WTC11 (cell line): ENCODE results near the gene PCED1A. TPM values are rescaled to one million over a fixed set of nuclear protein-coding genes. Genes with fewer than 3 reads are reported as not detected.

Source experiments
- ATAC-seq: fragments of 200-7000 bp; cut with Tn5 transposase; 2 replicates; pipeline ENCODE4 v1.10.0; 2021; ENCODE audit warnings: mild to moderate bottlenecking, moderate library complexity
- CTCF ChIA-PET: fragments of 300-600 bp; sonication (Branson Sonifier 250); formaldehyde crosslinking; loops from one replicate; lab custom pipeline; 2021; ENCODE audit warnings: antibody characterized with exemption; lab: Charles Lee
- POLR2A ChIA-PET: fragments of 350-600 bp; sonication (Branson Sonifier 250); formaldehyde crosslinking; loops from one replicate; lab custom pipeline; 2021; ENCODE audit warnings: antibody characterized with exemption; lab: Charles Lee
- DNase-seq: peaks from one replicate; pipeline ENCODE4 v3.0.0; 2021; ENCODE audit warnings: low spot score
- H3K27ac Mint-ChIP-seq: 2 replicates; pipeline ENCODE4 v1.8.0; 2021; ENCODE audit warnings: mixed read lengths
- H3K27me3 Mint-ChIP-seq: 2 replicates; pipeline ENCODE4 v1.8.0; 2021; ENCODE audit warnings: low read depth, mild to moderate bottlenecking, moderate library complexity, mixed read lengths
- H3K36me3 Mint-ChIP-seq: 2 replicates; pipeline ENCODE4 v1.8.0; 2021; ENCODE audit warnings: mixed read lengths
- H3K4me1 Mint-ChIP-seq: 2 replicates; pipeline ENCODE4 v1.8.0; 2022; ENCODE audit warnings: mixed read lengths
- H3K4me3 Mint-ChIP-seq: 2 replicates; pipeline ENCODE4 v1.8.0; 2021; ENCODE audit warnings: mild to moderate bottlenecking, moderate library complexity, mixed read lengths
- H3K9me3 Mint-ChIP-seq: 2 replicates; pipeline ENCODE4 v1.8.0; 2021; ENCODE audit warnings: mixed read lengths
- GRHL2 ChIP-seq: fragments of 250-450 bp; sonication (Bioruptor Pico); IDR thresholded peaks from 2 replicates; pipeline ENCODE4 v1.8.0; 2022; ENCODE audit warnings: mild to moderate bottlenecking, moderate library complexity; ENCODE audit not compliant: insufficient replicate concordance, severe bottlenecking
- KAT7 ChIP-seq: sonication (generic); formaldehyde crosslinking; IDR thresholded peaks from 2 replicates; pipeline ENCODE4 v1.8.1; 2023; ENCODE audit warnings: missing genetic modification reagents, mild to moderate bottlenecking, borderline replicate concordance
- NFATC4 ChIP-seq: fragments of 250-450 bp; sonication (Bioruptor Pico); IDR thresholded peaks from 2 replicates; pipeline ENCODE4 v1.9.0; 2021; ENCODE audit warnings: mild to moderate bottlenecking
- OVOL2 ChIP-seq: fragments of 250-450 bp; sonication (Bioruptor Pico); IDR thresholded peaks from 2 replicates; pipeline ENCODE4 v1.9.0; 2021; ENCODE audit warnings: mild to moderate bottlenecking, borderline replicate concordance
- SMAD4 ChIP-seq: sonication (generic); formaldehyde crosslinking; IDR thresholded peaks from 2 replicates; pipeline ENCODE4 v1.8.0; 2022; ENCODE audit warnings: mild to moderate bottlenecking, missing genetic modification reagents
- TP53 ChIP-seq: sonication (generic); formaldehyde crosslinking; IDR thresholded peaks from 2 replicates; pipeline ENCODE4 v1.8.1; 2023; ENCODE audit warnings: mild to moderate bottlenecking, missing genetic modification reagents
- ZNF232 ChIP-seq: sonication (generic); formaldehyde crosslinking; IDR thresholded peaks from 2 replicates; pipeline ENCODE4 v1.8.0; 2022; ENCODE audit warnings: mild to moderate bottlenecking, missing genetic modification reagents
- ZNF671 ChIP-seq: fragments of 250-450 bp; sonication (Bioruptor Pico); IDR thresholded peaks from 2 replicates; pipeline ENCODE4 v1.8.0; 2021; ENCODE audit warnings: mild to moderate bottlenecking
- total RNA-seq: library from RNA; stranded (reverse); gene quantifications from 3 replicates; pipeline ENCODE4 v1.2.3, GENCODE V29; 2021
- TF ChIP-seq, protein P1 (sequence below): sonication (generic); formaldehyde crosslinking; conservative IDR thresholded peaks from 2 replicates; pipeline ENCODE4 v1.8.1; 2023; ENCODE audit warnings: mild to moderate bottlenecking, low read depth, missing genetic modification reagents, moderate library complexity
- TF ChIP-seq, protein P2 (sequence below): sonication (generic); formaldehyde crosslinking; IDR thresholded peaks from 2 replicates; pipeline ENCODE4 v1.8.1; 2022; ENCODE audit warnings: missing genetic modification reagents, borderline replicate concordance
- TF ChIP-seq, protein P3 (sequence below): sonication (generic); formaldehyde crosslinking; IDR thresholded peaks from 2 replicates; pipeline ENCODE4 v1.8.1; 2023; ENCODE audit warnings: mild to moderate bottlenecking, missing genetic modification reagents
- TF ChIP-seq, protein P4 (sequence below): sonication (generic); formaldehyde crosslinking; IDR thresholded peaks from 2 replicates; pipeline ENCODE4 v1.8.1; 2023; ENCODE audit warnings: mild to moderate bottlenecking, missing genetic modification reagents
- TF ChIP-seq, protein P5 (sequence below): sonication (generic); formaldehyde crosslinking; IDR thresholded peaks from 2 replicates; pipeline ENCODE4 v1.8.1; 2023; ENCODE audit warnings: mild to moderate bottlenecking, missing genetic modification reagents, borderline replicate concordance
- TF ChIP-seq, protein P6 (sequence below): fragments of 250-450 bp; sonication (Bioruptor Pico); IDR thresholded peaks from 2 replicates; pipeline ENCODE4 v1.9.0; 2021; ENCODE audit warnings: moderate library complexity, mild to moderate bottlenecking, inconsistent platforms, borderline replicate concordance

The PCED1A gene
- total RNA-seq, 1 experiment from 2014 or later: 19.7 TPM

DNA sequence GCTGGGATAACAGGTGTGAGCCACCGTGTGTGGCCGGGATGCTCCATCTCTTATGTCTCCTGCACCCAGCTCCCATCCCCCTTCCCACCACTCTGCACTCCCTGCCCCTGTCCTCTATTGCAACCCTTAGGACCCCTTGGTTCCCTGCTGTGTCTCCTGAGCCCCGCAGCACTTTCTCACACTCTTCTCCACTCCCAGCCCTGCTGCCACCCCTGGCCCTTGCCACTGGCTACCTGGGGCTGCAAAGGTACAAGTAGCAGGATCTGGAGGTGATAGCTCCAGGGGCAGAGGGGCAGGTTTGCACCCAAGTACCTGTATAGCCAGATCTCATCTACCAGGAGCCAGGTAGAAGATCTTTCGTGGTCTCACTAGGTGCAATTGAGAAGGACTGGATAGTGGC lies 33.4 kb downstream of the PCED1A start (continued):
- TF ChIP-seq, protein P1, sequence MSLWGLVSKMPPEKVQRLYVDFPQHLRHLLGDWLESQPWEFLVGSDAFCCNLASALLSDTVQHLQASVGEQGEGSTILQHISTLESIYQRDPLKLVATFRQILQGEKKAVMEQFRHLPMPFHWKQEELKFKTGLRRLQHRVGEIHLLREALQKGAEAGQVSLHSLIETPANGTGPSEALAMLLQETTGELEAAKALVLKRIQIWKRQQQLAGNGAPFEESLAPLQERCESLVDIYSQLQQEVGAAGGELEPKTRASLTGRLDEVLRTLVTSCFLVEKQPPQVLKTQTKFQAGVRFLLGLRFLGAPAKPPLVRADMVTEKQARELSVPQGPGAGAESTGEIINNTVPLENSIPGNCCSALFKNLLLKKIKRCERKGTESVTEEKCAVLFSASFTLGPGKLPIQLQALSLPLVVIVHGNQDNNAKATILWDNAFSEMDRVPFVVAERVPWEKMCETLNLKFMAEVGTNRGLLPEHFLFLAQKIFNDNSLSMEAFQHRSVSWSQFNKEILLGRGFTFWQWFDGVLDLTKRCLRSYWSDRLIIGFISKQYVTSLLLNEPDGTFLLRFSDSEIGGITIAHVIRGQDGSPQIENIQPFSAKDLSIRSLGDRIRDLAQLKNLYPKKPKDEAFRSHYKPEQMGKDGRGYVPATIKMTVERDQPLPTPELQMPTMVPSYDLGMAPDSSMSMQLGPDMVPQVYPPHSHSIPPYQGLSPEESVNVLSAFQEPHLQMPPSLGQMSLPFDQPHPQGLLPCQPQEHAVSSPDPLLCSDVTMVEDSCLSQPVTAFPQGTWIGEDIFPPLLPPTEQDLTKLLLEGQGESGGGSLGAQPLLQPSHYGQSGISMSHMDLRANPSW (CRISPR knock-in tag): no peak
- TF ChIP-seq SMAD4 (CRISPR knock-in tag) (no peak), TP53 (no peak)
- TF ChIP-seq, all 79 proteins: peak for 0

DNA sequence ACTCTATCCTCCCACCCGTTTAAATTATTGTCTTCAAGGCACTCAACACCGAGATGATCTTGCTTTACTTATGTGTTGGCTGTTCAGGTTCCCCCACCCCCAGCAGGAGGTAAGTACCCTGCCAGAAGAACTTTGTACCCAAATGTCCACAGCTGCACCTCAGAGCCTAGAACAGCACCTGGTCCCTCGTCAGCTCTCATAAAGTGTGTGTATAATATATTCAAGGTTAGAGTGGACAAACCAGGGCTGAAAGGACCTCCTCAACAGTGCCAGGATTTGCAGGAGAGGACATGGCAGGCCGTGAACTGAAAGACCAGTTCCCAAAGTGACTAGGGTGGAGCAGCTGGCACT lies 34.1 kb downstream of the PCED1A start:
- no peak for ATAC-seq
- H3K27ac Mint-ChIP-seq: no peak overlapping the region
- TF ChIP-seq, protein P2, sequence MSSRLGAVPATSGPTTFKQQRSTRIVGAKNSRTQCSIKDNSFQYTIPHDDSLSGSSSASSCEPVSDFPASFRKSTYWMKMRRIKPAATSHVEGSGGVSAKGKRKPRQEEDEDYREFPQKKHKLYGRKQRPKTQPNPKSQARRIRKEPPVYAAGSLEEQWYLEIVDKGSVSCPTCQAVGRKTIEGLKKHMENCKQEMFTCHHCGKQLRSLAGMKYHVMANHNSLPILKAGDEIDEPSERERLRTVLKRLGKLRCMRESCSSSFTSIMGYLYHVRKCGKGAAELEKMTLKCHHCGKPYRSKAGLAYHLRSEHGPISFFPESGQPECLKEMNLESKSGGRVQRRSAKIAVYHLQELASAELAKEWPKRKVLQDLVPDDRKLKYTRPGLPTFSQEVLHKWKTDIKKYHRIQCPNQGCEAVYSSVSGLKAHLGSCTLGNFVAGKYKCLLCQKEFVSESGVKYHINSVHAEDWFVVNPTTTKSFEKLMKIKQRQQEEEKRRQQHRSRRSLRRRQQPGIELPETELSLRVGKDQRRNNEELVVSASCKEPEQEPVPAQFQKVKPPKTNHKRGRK (CRISPR knock-in tag): no peak
- TF ChIP-seq, protein P3, sequence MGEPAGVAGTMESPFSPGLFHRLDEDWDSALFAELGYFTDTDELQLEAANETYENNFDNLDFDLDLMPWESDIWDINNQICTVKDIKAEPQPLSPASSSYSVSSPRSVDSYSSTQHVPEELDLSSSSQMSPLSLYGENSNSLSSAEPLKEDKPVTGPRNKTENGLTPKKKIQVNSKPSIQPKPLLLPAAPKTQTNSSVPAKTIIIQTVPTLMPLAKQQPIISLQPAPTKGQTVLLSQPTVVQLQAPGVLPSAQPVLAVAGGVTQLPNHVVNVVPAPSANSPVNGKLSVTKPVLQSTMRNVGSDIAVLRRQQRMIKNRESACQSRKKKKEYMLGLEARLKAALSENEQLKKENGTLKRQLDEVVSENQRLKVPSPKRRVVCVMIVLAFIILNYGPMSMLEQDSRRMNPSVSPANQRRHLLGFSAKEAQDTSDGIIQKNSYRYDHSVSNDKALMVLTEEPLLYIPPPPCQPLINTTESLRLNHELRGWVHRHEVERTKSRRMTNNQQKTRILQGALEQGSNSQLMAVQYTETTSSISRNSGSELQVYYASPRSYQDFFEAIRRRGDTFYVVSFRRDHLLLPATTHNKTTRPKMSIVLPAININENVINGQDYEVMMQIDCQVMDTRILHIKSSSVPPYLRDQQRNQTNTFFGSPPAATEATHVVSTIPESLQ (CRISPR knock-in tag): no peak
- TF ChIP-seq GRHL2 (CRISPR knock-in tag): no peak
- TF ChIP-seq, protein P4, sequence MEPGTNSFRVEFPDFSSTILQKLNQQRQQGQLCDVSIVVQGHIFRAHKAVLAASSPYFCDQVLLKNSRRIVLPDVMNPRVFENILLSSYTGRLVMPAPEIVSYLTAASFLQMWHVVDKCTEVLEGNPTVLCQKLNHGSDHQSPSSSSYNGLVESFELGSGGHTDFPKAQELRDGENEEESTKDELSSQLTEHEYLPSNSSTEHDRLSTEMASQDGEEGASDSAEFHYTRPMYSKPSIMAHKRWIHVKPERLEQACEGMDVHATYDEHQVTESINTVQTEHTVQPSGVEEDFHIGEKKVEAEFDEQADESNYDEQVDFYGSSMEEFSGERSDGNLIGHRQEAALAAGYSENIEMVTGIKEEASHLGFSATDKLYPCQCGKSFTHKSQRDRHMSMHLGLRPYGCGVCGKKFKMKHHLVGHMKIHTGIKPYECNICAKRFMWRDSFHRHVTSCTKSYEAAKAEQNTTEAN (CRISPR knock-in tag): no peak
- TF ChIP-seq NFATC4: no peak
- TF ChIP-seq, protein P5, sequence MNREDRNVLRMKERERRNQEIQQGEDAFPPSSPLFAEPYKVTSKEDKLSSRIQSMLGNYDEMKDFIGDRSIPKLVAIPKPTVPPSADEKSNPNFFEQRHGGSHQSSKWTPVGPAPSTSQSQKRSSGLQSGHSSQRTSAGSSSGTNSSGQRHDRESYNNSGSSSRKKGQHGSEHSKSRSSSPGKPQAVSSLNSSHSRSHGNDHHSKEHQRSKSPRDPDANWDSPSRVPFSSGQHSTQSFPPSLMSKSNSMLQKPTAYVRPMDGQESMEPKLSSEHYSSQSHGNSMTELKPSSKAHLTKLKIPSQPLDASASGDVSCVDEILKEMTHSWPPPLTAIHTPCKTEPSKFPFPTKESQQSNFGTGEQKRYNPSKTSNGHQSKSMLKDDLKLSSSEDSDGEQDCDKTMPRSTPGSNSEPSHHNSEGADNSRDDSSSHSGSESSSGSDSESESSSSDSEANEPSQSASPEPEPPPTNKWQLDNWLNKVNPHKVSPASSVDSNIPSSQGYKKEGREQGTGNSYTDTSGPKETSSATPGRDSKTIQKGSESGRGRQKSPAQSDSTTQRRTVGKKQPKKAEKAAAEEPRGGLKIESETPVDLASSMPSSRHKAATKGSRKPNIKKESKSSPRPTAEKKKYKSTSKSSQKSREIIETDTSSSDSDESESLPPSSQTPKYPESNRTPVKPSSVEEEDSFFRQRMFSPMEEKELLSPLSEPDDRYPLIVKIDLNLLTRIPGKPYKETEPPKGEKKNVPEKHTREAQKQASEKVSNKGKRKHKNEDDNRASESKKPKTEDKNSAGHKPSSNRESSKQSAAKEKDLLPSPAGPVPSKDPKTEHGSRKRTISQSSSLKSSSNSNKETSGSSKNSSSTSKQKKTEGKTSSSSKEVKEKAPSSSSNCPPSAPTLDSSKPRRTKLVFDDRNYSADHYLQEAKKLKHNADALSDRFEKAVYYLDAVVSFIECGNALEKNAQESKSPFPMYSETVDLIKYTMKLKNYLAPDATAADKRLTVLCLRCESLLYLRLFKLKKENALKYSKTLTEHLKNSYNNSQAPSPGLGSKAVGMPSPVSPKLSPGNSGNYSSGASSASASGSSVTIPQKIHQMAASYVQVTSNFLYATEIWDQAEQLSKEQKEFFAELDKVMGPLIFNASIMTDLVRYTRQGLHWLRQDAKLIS (CRISPR knock-in tag): no peak
- no peak for TF ChIP-seq ZNF671 (CRISPR knock-in tag)
- no peak for TF ChIP-seq OVOL2 (CRISPR knock-in tag)
- TF ChIP-seq ZNF232 (CRISPR knock-in tag): no peak
- no peak for TF ChIP-seq KAT7
- TF ChIP-seq, protein P6, sequence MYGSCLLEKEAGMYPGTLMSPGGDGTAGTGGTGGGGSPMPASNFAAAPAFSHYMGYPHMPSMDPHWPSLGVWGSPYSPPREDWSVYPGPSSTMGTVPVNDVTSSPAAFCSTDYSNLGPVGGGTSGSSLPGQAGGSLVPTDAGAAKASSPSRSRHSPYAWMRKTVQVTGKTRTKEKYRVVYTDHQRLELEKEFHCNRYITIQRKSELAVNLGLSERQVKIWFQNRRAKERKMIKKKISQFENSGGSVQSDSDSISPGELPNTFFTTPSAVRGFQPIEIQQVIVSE (CRISPR knock-in tag): no peak
- H3K4me3 Mint-ChIP-seq: no peak overlapping the region
- H3K9me3 Mint-ChIP-seq: peaks cover 8% of the 10 kb centered on the region
- peaks cover 16% of the 10 kb centered on the region for H3K4me1 Mint-ChIP-seq
- peaks cover 94% of the 10 kb centered on the region for H3K27me3 Mint-ChIP-seq
- no peaks in the 10 kb centered on the region for H3K36me3 Mint-ChIP-seq
- ChIA-PET POLR2A (no interaction called here), CTCF (interaction anchor here (1.1 kb wide), 1 partner anchor 10 kb away, joined by 3 read pairs; the partner anchor contains the start of gene TMEM239)
- DNase-seq: no peak
